T-helper 2 cell treated with Interferon-gamma antibody and Interleukin-4, amounts not matched to agents 100 ng/mL and 5 ng/mL, for 36 hours (primary cell): ENCODE measurements around the gene TOMM40L. TPM values are rescaled to one million over a fixed set of nuclear protein-coding genes. Genes with fewer than 3 reads are reported as not detected.

ENCODE experiments used
- intact Hi-C: fragments of 100-400 bp; cut with micrococcal nuclease; formaldehyde crosslinking; loops from one replicate; pipeline ENCODE4 v1.15.1; 2023
- total RNA-seq: library from RNA; stranded (reverse); gene quantifications from 2 replicates; pipeline ENCODE4 v1.2.3, GENCODE V29; 2022

The TOMM40L gene
- 23.3 and 24.0 TPM in 2 replicates for total RNA-seq

DNA sequence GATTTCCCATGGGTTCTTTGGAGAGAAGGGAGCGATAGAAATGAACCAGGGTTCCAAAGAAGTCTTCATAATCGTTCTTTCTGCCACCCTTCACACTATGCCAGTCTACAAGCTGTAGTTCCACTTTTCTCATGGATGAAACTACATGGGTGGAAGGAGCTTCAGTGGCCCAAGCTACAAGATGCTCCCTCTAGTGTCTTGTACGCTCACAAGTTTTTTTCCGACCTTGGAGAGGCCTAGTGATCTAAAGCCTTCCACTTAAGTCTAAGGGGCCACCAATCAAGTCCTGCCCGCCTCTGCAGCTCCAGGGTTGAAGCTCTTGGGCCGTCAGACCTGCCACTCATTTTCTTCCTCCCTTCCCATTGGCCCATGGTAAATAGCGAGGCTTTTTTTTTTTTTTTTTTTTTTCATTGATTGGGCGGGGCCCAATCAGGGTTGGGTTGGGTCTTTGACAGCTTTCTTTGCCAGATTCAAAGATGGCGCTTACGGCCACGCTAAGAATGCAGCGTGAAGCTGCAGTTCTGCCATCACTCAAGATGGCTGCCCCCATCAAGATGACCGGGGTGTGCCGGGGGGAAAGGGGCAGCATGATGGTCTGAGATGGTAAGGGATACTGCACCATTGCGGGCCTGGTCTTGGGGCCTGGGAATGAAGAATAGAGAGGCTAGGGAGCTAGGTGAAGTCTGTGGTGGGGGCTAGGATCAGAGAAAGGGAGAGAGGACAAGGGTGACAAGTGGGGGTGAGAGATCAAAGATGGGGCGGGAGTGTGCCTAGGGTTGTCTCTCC, at the start of gene TOMM40L:
Gene TOMM40L (plus strand): TSS at position 527 of the 786 bp plus-strand sequence. CDS start 430 bp downstream, outside the sequence.
- intact Hi-C loops, result loop anchor here (1.0 to 10.0 kb wide), 9 partner anchors 15 to 539 kb away; partner anchors contain the start of genes ATF6, B4GALT3, NDUFS2 and PPOX

- intact Hi-C loops, result loop anchor here (1.0 kb wide), 3 partner anchors 9 to 49 kb away; partner anchors contain the start of gene PPOX
Measured at GRCh38 chr1:161176468-161177111, 49.3 kb upstream of the TOMM40L start.

- intact Hi-C loops, result loop anchor here (1.0 kb wide), 3 partner anchors 8 to 48 kb away; partner anchors contain the start of gene PPOX
Measured at GRCh38 chr1:161177112-161177935, 48.5 kb upstream of the TOMM40L start, which contains the start of gene B4GALT3. Gene B4GALT3 (minus strand): TSS chr1:161177507. CDS start chr1:161176060, 1,447 bp downstream.

DNA sequence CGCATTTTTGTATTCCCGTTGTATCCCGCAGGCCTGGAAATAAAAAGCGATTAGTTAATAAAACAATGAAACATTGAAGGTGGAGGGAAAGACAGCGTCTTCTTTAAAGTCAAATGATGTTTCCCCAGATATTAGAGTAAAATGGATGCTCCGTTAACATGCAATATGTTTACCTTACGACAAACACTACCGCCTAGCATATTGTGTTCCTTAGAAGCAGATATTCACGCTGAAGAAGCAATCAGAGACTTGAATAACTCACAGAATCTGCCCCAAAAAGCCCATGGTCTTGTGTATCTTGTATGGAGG, 48.0 kb upstream of the TOMM40L start:
- intact Hi-C loops, result loop anchor here (1.0 kb wide), 3 partner anchors 7 to 47 kb away; partner anchors contain the start of gene PPOX

GRCh38 chr1:161179698-161180097, 46.2 kb upstream of the TOMM40L start:
- intact Hi-C loops, result no loop called here

DNA sequence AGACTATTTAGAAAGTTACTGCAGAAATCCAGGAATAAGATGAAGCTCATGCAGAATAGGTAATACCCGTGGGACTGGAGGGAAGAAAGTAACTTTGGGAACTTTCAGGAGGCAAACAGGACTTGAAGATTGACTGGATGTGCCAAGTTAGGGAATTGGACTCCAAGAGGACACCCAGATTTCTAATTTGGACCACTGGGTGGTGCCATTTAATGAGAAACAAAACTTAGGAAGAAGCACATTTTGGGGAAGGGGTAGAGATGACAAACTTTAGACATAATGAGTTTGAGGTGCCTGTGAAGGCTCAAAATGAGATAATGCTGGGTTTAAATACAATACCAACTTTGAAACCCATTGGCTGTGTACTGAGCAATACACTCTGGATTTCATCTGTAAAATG, 45.2 kb upstream of the TOMM40L start:
- intact Hi-C loops, result no loop called here

DNA sequence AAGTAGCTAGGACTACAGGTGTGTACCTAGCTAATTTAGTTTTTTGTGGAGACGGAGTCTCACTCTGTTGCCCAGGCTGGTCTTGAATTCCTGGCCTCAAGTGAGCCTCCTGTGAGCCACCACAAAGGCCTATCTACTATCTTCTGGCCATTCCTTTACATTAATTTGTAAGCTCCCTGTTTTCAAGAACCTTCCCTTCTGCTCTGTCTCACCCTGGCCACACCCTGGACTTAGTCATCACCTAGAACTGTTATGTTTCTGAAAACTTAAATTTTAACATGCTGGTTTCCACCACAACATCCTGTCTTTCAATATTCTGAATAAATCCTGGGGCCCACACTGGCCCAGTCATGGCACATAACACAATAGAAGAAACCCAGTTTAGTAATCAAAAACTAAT, 43.6 kb upstream of the TOMM40L start:
- intact Hi-C loops, result loop anchor here (1.0 kb wide), 1 partner anchor 10 kb away; no protein-coding TSS in a partner anchor

DNA sequence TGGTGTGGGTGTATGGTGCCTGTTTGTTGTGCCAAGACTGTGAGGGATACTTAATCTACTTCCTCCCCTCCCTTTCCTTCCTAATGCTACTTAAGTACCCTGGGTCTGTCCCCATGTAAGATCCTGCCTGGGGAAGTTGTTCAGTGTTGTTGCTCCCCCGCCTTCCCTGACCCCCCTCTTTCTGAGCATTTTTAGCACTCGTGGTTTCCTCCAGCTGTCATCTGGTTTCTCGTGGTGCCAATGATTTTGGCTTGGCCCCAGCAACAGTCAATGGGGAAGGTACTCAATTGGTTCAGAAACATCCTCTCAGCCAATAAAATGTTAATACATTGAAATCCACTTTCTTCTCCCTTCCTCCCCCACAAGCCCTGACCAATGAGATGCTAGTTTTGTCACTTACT, 40.6 kb upstream of the TOMM40L start:
- intact Hi-C loops, result loop anchor here (1.0 to 5.0 kb wide), 6 partner anchors 8 to 842 kb away; partner anchors contain the start of genes B4GALT3, COPA, MPZ and NCSTN

DNA sequence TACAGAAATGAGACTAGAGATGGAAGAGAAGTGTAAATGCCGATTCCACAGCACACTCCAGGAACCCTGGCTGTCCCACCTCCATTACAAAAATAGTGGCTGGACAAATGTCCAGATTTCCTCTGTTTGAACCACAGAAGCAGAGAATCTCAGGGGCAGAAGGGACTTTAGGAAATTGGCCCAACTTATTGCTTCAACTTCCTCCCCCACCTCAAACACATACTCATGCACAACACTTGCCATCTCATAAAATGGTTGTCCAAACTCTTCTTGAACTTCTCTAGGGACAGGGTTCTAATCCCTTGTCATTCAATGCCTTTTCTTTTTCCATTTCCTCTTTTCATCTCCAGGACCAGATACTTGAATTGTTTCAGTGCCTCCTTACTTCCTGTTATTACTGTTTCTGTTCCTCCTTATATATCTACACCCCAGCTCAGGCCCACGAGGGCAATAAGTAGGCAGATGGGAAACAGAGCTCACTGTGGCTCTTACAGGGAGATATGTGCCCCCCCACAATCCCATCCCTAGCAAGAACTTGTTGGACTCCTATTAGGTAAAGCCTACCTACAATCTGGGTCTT, 40.0 kb upstream of the TOMM40L start:
- intact Hi-C loops, result loop anchor here (1.0 to 5.0 kb wide), 6 partner anchors 9 to 843 kb away; partner anchors contain the start of genes B4GALT3, COPA, MPZ and NCSTN

- intact Hi-C loops, result loop anchor here (5.0 kb wide), 1 partner anchor 120 kb away; the partner anchor contains the start of gene MPZ
Measured at GRCh38 chr1:161187311-161187710, 38.5 kb upstream of the TOMM40L start.

GRCh38 chr1:161188381-161188780, 37.5 kb upstream of the TOMM40L start:
- intact Hi-C loops, result loop anchor here (5.0 kb wide), 1 partner anchor 119 kb away; the partner anchor contains the start of gene MPZ

DNA sequence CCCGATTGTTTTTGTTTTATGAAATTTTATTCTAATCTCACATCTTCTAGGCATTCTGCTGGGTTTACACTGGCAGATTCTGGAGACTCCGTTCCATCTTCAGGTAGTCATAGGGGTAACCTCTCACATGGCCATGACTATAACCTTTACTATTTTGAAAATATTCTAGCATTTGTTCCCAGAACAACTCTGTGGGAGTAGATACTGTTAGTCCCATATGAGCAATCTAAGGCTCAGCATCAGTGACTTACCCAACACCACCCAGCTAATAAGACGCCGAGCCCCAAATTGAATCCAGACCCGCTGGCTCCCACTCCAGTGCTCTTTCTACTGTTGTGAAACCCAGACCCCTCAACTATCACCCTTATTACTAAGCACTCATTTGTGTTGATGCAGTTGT, 36.8 kb upstream of the TOMM40L start:
- intact Hi-C loops, result loop anchor here (5.0 kb wide), 1 partner anchor 118 kb away; the partner anchor contains the start of gene MPZ

DNA sequence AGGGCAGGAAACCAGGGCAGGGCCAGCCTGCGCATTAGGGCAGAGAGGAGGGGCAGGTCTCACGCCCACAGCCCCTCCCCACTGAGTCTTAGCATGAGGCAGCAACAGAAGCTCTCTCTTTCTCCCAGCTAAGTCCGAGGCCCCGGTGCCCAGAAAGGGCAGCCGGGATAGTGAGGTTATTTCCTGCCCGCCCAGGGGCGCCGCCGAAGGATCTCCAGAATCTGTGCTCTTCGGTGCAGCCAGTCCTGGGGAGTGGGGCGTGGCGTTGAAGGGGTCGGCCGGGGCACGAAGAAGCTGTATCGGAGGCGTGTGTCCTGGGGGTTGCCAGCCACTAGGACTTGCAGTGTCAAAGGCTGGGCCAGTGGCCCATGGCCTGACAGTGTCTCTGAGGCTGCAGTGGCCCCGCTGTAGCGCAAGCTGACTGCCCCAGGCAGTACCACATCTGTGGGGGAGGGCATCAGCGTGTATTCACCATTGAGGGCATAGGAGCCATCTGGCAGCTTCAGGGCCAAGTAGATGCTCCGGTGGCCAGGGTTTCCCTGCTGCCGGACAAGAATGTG, 34.8 kb upstream of the TOMM40L start:
- intact Hi-C loops, result no loop called here

DNA sequence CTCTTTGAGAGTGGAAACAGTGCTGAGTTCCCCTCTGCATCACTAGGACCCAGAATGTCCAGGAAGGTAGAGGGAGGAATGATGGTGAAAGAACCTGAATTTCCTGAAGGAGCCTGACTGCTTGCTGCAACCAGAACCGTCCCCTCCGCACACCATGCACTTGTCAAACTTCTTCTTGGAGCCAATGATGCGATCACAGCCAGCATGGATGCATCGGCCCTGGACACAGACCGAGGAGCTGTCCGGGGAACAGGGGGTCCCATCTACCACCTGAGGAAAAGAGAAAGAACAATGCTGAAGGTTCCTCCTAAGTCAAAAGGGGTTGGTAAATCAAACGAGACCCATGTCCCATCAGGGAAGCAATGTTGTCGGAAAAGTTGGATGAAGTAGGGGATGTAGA, 33.9 kb upstream of the TOMM40L start:
- intact Hi-C loops, result loop anchor here (1.0 kb wide), 3 partner anchors 10 to 190 kb away; no protein-coding TSS in a partner anchor

DNA sequence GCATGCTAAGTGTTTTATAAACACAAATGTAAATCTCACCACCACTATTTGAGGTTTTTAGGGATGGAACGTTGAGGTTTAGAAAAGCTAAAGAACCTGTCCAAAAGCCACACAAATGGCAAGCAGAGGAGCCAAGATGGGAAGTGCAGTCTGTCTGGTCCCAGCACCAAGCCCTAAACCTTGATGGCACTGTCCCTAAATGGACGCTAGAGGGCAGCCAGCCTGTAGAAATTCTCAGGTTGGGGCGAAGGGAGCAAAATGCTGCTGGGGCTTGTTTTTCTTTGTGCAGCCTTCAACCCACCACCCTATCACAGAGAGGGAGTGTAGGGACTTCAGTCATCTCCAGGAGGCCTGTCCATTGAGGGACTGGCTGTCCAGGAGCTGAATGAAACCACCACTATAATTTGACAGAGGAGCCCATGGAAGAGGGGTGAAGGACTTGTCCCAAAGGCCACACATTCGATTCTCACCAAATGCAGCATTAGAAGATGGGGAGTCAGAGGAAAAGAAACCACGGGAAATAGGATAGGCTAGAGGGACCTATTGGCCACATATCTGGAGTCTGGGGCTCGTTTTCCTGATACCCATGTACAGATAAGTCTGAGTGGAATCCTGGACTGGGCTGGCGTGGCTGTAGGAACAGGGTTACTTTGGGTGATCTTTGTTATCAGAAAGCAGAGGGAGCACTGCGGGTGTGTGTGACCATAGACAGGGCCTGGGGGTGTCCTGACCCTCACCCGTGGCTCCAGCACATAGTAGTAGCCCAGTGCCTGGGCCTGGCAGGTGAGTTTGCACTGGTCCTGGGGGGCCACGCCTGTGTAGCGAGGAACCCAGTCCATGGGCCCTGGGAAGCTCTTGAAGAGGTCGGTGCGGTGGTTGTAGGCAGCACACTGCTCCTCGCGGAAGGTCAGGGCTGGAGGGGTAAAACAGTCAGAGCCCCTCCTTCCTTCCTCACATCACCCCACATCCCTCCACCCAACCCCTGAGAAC, 33.1 kb upstream of the TOMM40L start:
- intact Hi-C loops, result loop anchor here (1.0 kb wide), 3 partner anchors 10 to 190 kb away; no protein-coding TSS in a partner anchor

DNA sequence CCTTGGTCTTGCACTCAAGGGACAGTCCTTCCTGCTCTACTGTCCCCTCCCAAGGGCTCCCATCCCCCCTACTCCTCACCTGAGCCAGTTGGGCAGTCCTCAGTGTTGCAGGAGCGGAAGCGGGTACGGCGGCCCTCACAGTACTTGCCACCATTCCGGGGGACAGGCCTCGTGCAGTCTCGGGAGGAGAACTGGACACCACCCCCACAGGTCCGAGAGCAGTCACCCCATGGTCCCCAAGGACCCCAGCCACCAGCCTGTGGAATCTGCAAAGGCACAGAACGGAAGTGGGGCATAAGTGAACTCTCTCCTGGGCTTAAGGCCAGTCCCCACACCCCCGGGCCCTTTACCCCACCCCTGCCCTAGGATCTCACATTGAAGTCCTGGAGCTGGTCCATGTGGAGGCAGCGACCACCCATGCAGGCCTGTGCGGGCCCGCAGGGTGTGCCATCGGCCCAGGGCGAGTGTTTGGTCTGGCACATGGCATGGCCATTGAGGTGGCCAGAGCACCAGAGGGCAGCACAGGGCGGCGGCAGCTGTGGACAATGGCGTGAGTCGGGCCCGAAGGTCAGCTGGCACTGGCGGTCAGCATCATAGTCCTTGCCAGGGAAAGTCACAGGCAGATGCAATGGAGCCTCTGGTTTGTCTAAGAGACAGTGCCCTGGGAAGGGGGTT, 32.2 kb upstream of the TOMM40L start:
- intact Hi-C loops, result no loop called here

GRCh38 chr1:161195171-161195570, 30.7 kb upstream of the TOMM40L start:
- intact Hi-C loops, result no loop called here

DNA sequence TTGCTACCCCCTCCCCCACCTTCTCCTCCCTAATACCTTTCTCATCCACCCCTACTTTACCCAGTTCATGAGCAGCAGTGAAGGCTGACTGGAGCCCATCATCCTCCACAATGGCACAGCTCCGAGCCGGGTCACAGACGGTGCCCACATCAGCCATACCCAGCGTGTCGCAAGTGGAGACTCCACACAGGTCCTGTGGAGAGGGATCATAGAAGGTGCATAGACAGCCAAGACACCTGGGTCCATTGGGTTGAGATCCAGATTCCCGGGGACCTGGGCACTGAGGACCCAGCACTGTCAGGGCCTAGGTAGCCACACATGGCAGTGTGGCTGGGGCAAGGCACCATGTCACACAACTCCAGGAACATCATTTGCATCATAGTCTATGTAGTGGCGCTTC, 29.7 kb upstream of the TOMM40L start:
- intact Hi-C loops, result no loop called here
